ENCODE measurements around the gene LTB4R2. TPM values are rescaled to one million over a fixed set of nuclear protein-coding genes. Genes with fewer than 3 reads are reported as not detected.

Gene LTB4R2
- total RNA-seq, 2 donors from 2014 or later = 0.98 to 1.4 TPM

DNA sequence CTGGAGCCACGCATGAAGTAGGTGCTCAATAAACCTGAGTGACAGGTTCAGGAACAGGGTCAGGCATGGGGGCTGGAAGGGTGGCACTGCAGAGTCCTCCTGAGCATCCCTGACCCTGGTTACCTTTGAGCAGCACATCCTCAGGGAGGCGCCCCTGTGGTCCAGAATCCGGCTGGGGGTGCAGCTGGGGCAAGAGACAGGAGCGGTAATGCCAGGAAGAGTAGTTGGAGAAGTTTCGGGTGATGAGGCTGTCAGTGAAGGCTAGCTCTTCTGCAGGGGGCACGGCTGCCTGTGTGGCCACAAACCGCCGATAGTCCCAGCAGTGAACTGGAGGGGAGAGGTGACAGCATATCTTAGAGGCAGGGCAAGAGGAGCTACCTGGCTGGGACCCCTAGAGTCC, 40.6 kb upstream of the LTB4R2 start:
- Histone ChIP-seq H3K27me3 (no peaks in the 10 kb centered on the region), H3K9me3 (no peaks in the 10 kb centered on the region), H3K27ac (no peak overlapping the region), H3K36me3 (peaks cover 9% of the 10 kb centered on the region), H3K4me1 (peaks cover 0 to 11% of the 10 kb centered on the region in 2 donors), H3K4me3 (no peak overlapping the region)
- TF ChIP-seq, protein P1, sequence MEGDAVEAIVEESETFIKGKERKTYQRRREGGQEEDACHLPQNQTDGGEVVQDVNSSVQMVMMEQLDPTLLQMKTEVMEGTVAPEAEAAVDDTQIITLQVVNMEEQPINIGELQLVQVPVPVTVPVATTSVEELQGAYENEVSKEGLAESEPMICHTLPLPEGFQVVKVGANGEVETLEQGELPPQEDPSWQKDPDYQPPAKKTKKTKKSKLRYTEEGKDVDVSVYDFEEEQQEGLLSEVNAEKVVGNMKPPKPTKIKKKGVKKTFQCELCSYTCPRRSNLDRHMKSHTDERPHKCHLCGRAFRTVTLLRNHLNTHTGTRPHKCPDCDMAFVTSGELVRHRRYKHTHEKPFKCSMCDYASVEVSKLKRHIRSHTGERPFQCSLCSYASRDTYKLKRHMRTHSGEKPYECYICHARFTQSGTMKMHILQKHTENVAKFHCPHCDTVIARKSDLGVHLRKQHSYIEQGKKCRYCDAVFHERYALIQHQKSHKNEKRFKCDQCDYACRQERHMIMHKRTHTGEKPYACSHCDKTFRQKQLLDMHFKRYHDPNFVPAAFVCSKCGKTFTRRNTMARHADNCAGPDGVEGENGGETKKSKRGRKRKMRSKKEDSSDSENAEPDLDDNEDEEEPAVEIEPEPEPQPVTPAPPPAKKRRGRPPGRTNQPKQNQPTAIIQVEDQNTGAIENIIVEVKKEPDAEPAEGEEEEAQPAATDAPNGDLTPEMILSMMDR (IDR thresholded peaks at IDR 0.05) = no peak
- no peak for DNase-seq (ENCODE audit: low spot score)

DNA sequence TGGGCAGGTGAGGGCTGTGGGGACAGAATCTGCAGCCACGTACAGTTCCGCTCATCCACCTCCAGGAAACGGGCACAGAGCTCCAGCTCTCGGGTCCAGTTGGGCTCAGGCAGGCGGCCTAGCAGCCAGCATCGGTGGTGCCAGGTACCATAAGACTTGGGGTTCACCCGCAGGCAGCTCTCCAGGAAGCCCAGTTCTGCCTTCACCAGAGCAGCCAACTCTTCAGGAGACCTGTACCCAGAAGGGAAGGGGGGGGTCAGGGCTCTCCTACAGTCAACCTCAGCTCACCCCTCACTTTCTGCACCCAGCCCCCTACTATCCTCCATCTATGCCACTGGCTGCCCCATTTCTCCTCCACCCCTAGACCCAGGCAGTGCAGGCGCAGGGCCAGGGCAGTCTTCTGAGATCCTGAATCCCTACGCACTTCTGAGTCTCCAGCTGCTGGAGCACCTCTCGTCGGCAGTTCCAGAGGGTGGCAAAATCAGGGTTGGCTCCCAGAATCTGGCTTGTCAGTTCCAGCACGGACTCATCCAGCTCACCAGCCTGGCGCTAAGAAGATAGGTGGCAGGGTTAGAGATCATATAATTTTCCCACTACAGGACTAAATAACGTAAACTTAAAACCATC, 39.9 kb upstream of the LTB4R2 start:
- Histone ChIP-seq H3K4me3 (no peak overlapping the region), H3K27me3 (no peaks in the 10 kb centered on the region), H3K36me3 (peaks cover 9% of the 10 kb centered on the region), H3K27ac (no peak overlapping the region), H3K9me3 (no peaks in the 10 kb centered on the region), H3K4me1 (peaks cover 0 to 11% of the 10 kb centered on the region in 2 donors)
- TF ChIP-seq, protein P1 (IDR thresholded peaks at IDR 0.05) = no peak
- DNase-seq (ENCODE audit: low spot score) = no peak

DNA sequence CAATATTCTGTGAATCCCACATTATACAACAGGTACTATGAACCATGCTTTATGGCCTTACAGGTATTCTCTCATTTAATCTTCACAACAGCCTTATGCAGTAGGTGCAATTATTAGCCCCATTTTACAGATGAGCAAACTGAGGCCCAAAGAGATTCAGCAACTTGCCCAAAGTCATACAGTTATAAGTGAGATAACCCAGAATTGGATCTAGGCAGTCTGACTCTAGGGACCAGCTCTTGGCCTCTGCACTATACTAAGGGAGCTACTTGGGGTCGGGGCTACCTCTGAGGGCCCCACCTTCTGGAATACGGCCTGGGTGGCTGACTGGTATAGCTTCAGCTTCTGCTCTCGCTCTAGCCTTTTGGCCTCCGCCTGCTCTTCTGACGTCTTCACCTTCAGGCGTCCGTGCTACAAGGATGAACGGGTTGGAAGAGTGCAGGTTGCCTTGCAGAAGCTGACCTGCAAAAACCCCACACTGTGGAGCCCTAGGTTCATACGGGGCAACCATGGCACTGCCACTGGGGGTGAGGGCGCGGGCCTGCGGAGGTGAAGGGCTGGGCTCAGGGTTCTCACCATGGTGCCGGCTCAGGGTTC, 39.3 kb upstream of the LTB4R2 start:
- Histone ChIP-seq H3K9me3 (no peaks in the 10 kb centered on the region), H3K27ac (peak overlapping the region; percentile 92 to 95), H3K36me3 (peaks cover 9% of the 10 kb centered on the region), H3K4me1 (peaks cover 0 to 11% of the 10 kb centered on the region in 2 donors), H3K27me3 (no peaks in the 10 kb centered on the region), H3K4me3 (peak overlapping the region; percentile 69 to 97)
- no peak for DNase-seq (ENCODE audit: low spot score)
- TF ChIP-seq, protein P1 (IDR thresholded peaks at IDR 0.05) = no peak

DNA sequence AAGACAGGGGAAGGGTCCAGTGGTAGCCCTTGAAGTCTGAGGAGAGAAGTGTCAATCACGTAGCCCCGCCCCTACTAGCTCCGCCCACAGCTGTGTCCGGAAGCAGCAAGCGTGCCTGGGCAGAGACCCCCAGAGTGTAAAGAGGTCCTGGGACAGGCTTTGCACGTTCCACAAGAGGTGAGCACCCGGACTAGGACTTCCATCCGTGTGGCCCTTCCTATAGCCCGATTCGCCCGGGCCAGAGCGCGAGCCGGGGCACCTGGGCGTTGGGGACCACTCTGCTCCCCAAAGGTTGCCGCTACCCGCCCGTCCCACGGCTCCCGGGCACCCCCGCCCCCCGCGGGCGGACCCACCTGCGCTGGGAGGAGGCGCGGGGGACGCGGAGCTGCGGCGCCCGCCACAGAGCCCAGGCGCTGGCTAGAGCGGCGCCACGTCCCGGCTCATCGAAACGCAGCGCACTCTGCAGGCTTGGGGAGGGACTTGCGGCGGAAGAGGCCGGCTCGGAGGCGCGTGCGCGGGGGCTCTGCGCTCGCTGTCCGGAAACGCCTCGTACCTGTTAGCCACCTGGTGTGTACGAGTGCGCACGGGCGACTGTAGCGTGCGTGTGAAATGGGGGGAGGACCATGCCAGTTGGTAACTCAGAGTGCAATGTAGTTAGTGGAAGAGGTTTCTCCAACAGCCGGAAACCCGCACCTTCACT, 38.7 kb upstream of the LTB4R2 start, which contains the start of gene RABGGTA:
RABGGTA (minus strand) TSS at position 464 of the 700 bp plus-strand sequence. CDS start 482 bp downstream, outside the sequence.
- TF ChIP-seq, protein P1 (IDR thresholded peaks at IDR 0.05) = peak; percentile 76 to 87
- peaks cover 9% of the 10 kb centered on the region for H3K36me3 ChIP-seq
- peak within 1 kb of the TSS; percentile 92 to 95 for H3K27ac ChIP-seq
- DNase-seq (ENCODE audit: low spot score) = peak; percentile 73
- H3K4me3 ChIP-seq = peak within 1 kb of the TSS; percentile 69 to 97
- no peaks in the 10 kb centered on the region for H3K27me3 ChIP-seq
- H3K4me1 ChIP-seq = peaks cover 0 to 11% of the 10 kb centered on the region in 2 donors
- H3K9me3 ChIP-seq = no peaks in the 10 kb centered on the region

DNA sequence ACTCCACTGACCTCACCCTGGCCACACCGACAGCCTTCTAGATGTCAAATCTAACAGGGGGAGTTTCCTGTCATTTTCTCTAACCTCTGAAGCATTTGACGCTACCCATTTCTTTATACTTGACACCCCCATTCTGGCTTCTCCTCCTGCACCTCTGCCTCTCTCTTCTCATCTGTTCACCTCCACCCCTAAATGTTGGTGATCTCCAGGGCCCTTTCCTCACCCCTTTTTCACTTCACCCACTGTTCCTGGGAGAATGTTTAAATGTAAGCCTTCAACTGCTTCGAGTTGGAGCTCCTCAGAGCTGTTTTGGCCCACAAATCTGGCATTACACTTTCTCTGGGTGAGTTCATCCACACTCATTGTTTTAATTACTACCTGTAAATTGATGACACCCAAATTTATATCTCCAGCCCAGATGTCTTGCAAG, 38.1 kb upstream of the LTB4R2 start:
- H3K36me3 ChIP-seq = peaks cover 6% of the 10 kb centered on the region
- H3K4me1 ChIP-seq = peaks cover 0 to 11% of the 10 kb centered on the region in 2 donors
- peak overlapping the region; percentile 92 to 95 for H3K27ac ChIP-seq
- TF ChIP-seq, protein P1 (IDR thresholded peaks at IDR 0.05) = no peak
- H3K27me3 ChIP-seq = no peaks in the 10 kb centered on the region
- H3K4me3 ChIP-seq = peak overlapping the region; percentile 69 to 97
- no peak for DNase-seq (ENCODE audit: low spot score)
- no peaks in the 10 kb centered on the region for H3K9me3 ChIP-seq

Measured in right atrium auricular region (tissue), 2 donors.